ENCODE data around the gene CITED4. TPM values are rescaled to one million over a fixed set of nuclear protein-coding genes. Genes with fewer than 3 reads are reported as not detected.

CITED4 gene
- total RNA-seq, 1 experiment from 2014 or later, result 9.5 TPM

- no peak for DNase-seq
- WGBS (ENCODE audit: extremely low coverage, insufficient read length, low lambda C conversion rate), result no CpG with 5 or more reads among the region's 2 CpGs
- no peak overlapping the region for H4K5ac ChIP-seq (ENCODE audit: insufficient read length, low read depth, low read length)
- no peak overlapping the region for H2AFZ ChIP-seq (ENCODE audit: low read length)
- H2BK15ac ChIP-seq (ENCODE audit: low read depth, low read length), result no peak overlapping the region
- no peak overlapping the region for H4K8ac ChIP-seq (replicated peaks; ENCODE audit: insufficient read length, low read depth, low read length)
- H3K4me1 Mint-ChIP-seq, result no peaks in the 10 kb centered on the region
- no peak overlapping the region for H3K4me2 ChIP-seq (ENCODE audit: insufficient read depth, insufficient read length, low read length)
- H3K18ac ChIP-seq (ENCODE audit: insufficient read length, low read depth, low read length), result no peak overlapping the region
- no peak overlapping the region for H3K14ac ChIP-seq (ENCODE audit: insufficient read depth, low read length)
- peaks cover 26 to 28% of the 10 kb centered on the region in 2 experiments for H3K9me3 Mint-ChIP-seq
- H3T11ph ChIP-seq (ENCODE audit: low read length), result no peak overlapping the region
- H3K4me3 Mint-ChIP-seq, result no peak overlapping the region
- no peaks in the 10 kb centered on the region for H3K79me2 ChIP-seq (ENCODE audit: insufficient read depth, low read length)
- H3K4me1 ChIP-seq (ENCODE audit: insufficient read depth, low read length), result no peaks in the 10 kb centered on the region
- H3K27me3 ChIP-seq (ENCODE audit: insufficient read depth, low read length), result no peaks in the 10 kb centered on the region
- H2AK5ac ChIP-seq (ENCODE audit: insufficient read length, low read length), result no peak overlapping the region
- no peak for TF ChIP-seq CTCF (conservative IDR thresholded peaks at IDR 0.05)
- H3K56ac ChIP-seq (ENCODE audit: insufficient read length, low read depth, low read length), result no peak overlapping the region
- no peak overlapping the region for H2BK5ac ChIP-seq (ENCODE audit: insufficient read length, low read length)
- H4K91ac ChIP-seq (ENCODE audit: insufficient read length, low read depth, low read length), result no peak overlapping the region
- no peak overlapping the region for H3K23ac ChIP-seq (ENCODE audit: insufficient read length, low read depth, low read length)
- peaks cover 8 to 16% (median 14%) of the 10 kb centered on the region in 3 experiments; a peak in 6 of 7 replicates for H3K36me3 Mint-ChIP-seq (ENCODE audit: insufficient read depth in 1 of 3, low read depth in 3 of 3)
- H3K27me3 Mint-ChIP-seq (ENCODE audit: low read depth), result peaks cover 15% of the 10 kb centered on the region
- no peak overlapping the region for H3K4ac ChIP-seq (ENCODE audit: low read depth, low read length)
- no peak overlapping the region for H3K27ac Mint-ChIP-seq
- H3K23me2 ChIP-seq (ENCODE audit: insufficient read length, low read depth, low read length, poor library complexity, severe bottlenecking), result no peaks in the 10 kb centered on the region
- H3K79me1 ChIP-seq (ENCODE audit: insufficient read depth, low read depth, low read length, poor library complexity, severe bottlenecking), result no peaks in the 10 kb centered on the region
- no peak overlapping the region for H3K9ac ChIP-seq (ENCODE audit: extremely low read depth, insufficient read length, low read length)
- H2BK12ac ChIP-seq (ENCODE audit: insufficient read length, low read depth, low read length), result no peak overlapping the region
- H4K20me1 ChIP-seq (ENCODE audit: control insufficient read depth, insufficient read depth, insufficient read length), result no peaks in the 10 kb centered on the region
- H3K9me3 ChIP-seq (ENCODE audit: control insufficient read depth, low read depth, low read length), result peaks cover 13% of the 10 kb centered on the region
- H3K27ac ChIP-seq (ENCODE audit: insufficient read length, low read depth, low read length), result no peak overlapping the region
- H2BK120ac ChIP-seq (ENCODE audit: low read depth, low read length, poor library complexity, severe bottlenecking), result no peak overlapping the region
- H2BK20ac ChIP-seq (ENCODE audit: low read depth, low read length, poor library complexity, severe bottlenecking), result no peak overlapping the region
These were observed 30.2 kb upstream of the CITED4 start for GRCh38 chr1:40892354-40892753.

All from H9 (cell line).